ENCODE data around the gene ANKRD17. TPM values are rescaled to one million over a fixed set of nuclear protein-coding genes. Genes with fewer than 3 reads are reported as not detected.
A peak's percentile ranks its signal among the peaks of the same experiment; 100 is the strongest.

ANKRD17 gene
- polyA plus RNA-seq, 3 donors = 10.0 to 18.0 (median 14.6) TPM

- no peak overlapping the region for H3K27ac ChIP-seq (ENCODE audit: low read depth, low read length)
- WGBS, 3 donors = 33 to 40% (median 34%) methylated on average over 6 of the region's 6 CpGs
Observed at GRCh38 chr4:73086095-73086868, 172.3 kb downstream of the ANKRD17 start.

DNA sequence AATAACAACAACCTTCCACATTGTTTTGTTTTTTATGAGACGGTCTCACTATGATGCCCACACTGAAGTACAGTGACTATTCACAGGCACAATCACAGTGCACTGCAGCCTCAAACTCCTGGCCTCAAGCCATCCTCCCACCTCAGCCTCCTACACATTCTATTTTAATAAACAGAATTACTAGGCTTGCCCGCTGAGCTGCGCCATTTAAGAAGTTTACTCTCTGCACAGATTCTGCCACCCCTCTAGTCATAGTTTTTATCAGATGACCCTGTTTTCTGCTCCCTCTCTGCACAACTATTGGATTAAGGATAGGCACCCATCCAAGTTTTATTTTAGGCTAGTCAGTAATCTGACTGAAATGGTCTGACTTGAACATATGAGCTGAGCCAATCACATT lies 177.8 kb downstream of the ANKRD17 start:
- no peak overlapping the region for H3K27ac ChIP-seq (ENCODE audit: low read depth, low read length)
- WGBS, 3 donors = 83 to 88% (median 85%) methylated on average over 3 of the region's 3 CpGs

- H3K27ac ChIP-seq (ENCODE audit: low read depth, low read length) = no peak overlapping the region
- WGBS, 3 donors = 86 to 94% (median 88%) methylated on average over 3 of the region's 3 CpGs
Observed at GRCh38 chr4:73075832-73076231, 182.8 kb downstream of the ANKRD17 start.

- 2 to 4% (median 3%) methylated on average over 9 of the region's 9 CpGs for WGBS, 3 donors
Observed at GRCh38 chr4:73070074-73070390, 188.6 kb downstream of the ANKRD17 start.

GRCh38 chr4:73069338-73070073 lies 189.1 kb downstream of the ANKRD17 start, which contains the start of gene COX18:
Gene COX18, minus strand, starts transcription at chr4:73069716. Its CDS starts 67 bp downstream, at chr4:73069649.
- 0 to 1% (median 0%) methylated on average over 61 to 62 of the region's 62 CpGs for WGBS, 3 donors
- H3K27ac ChIP-seq (ENCODE audit: low read depth, low read length) = peak within 1 kb of the TSS; percentile 86

More at GRCh38 chr4:73070074-73070390, 188.6 kb downstream of the ANKRD17 start:
- H3K27ac ChIP-seq (ENCODE audit: low read depth, low read length) = no peak overlapping the region

DNA sequence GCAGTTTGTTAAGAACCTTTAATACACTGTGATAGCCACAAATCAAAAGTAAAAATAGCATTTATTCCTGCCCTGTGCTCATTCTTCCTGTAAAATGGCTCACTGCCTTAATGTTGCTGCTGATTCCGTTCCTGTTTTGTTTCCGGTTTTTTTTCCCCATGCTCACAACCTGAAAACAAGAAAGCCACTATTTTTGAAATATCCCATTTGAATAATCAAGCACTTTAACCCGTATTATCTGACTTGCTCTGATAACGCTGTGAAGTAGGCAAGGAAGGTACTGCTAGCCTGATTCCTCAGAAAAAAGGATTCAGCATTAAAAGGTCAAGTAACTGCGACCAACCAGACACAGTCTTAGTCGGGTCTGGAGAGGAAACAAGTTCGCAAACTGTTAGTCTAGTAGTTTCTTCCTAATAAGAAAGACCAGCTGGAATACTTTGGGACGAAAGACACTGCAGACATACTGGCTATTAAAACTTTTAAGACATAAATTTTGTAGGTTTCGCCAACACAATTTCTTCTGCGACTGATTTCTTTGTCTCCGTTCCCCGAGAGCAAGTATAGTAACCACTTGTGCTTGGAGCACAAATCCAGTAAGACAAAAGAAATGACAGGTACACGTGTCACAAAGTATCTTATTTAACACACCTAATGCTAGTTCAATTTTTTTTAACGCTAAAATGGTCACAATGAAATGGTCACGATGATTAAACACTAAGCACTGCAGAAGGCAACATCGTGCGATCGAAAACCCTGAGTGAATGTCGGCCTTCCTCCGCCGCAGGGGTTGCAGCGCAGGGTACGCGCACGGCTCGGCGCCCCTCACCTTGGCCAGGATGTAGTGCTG lies 189.9 kb downstream of the ANKRD17 start:
- WGBS, 3 donors = 0 to 1% (median 0%) methylated on average over 27 of the region's 27 CpGs
- H3K27ac ChIP-seq (ENCODE audit: low read depth, low read length) = peak overlapping the region; percentile 86

DNA sequence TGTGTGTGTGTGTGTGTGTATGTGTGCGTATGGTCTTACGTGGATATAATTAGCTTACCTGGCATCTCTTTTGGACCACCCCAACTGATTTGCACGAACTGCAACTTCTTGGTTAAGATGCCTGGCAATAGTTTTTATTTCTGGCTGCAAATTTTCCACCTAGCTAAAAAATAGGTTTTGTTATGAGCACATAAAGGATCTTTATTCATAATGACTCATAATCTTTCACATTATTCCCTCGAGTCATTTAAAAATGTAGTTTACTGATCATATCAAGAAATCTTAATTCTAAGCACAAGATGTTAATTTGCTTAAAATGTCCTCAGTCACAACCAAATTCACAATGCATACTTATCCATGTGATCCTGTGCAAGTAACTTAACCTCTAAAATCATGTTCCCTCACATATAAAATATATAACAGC lies 190.6 kb downstream of the ANKRD17 start:
- no peak overlapping the region for H3K27ac ChIP-seq (ENCODE audit: low read depth, low read length)
- 41 to 50% (median 44%) methylated on average over 4 of the region's 4 CpGs for WGBS, 3 donors

DNA sequence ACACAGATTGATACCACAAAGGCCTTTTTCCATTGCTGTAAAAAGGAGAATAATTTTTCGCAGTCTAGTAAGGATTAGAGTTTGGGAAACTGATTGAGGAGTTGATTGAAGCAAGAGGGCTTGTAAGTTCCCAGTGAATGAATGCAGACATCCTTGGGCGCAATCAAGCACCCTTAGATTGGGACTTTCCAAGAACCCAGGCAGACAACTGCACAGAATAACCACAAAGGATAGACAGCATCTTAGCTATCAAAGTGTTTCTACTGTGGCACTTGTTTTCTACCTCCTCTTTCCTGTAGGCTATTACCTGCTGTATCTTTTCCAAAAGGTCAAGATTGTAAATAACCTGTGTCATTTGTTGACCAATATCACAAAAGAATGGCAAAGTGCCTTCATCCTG lies 191.7 kb downstream of the ANKRD17 start:
- H3K27ac ChIP-seq (ENCODE audit: low read depth, low read length) = no peak overlapping the region
- 93 to 98% (median 94%) methylated on average over 2 of the region's 2 CpGs for WGBS, 3 donors

GRCh38 chr4:73066445-73066844 lies 192.2 kb downstream of the ANKRD17 start:
- no peak overlapping the region for H3K27ac ChIP-seq (ENCODE audit: low read depth, low read length)
- WGBS, 3 donors = 54 to 87% (median 83%) methylated on average over 3 of the region's 3 CpGs

DNA sequence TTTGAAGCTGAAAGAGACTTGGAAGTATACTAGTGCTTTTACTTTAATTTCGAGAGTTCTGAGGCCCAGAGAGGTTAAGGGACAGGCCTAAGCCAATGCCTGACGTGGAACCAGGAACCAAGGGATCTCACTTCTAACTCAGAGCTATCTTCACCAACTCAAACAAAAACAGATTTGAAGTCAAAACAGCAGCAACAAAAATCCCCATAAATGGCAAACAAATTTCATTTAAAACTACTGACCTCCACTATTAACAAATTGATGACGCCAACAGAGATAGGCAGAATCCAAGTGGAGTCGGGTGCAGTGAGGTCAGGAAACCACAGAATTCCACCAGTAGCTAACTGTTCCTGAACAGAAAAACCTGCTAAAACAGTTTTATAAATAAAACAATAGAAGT lies 194.1 kb downstream of the ANKRD17 start:
- H3K27ac ChIP-seq (ENCODE audit: low read depth, low read length) = no peak overlapping the region
- whole genome bisulfite sequencing, 3 donors = 72 to 82% (median 78%) methylated on average over 4 of the region's 4 CpGs

GRCh38 chr4:73055241-73055897 lies 203.2 kb downstream of the ANKRD17 start:
- WGBS, 3 donors = 72 to 95% (median 89%) methylated on average over 2 of the region's 2 CpGs
- no peak overlapping the region for H3K27ac ChIP-seq (ENCODE audit: low read depth, low read length)

GRCh38 chr4:73053974-73054480 lies 204.6 kb downstream of the ANKRD17 start:
- H3K27ac ChIP-seq (ENCODE audit: low read depth, low read length) = no peak overlapping the region
- 73 to 87% (median 83%) methylated on average over 2 of the region's 2 CpGs for WGBS, 3 donors

- 78 to 86% (median 79%) methylated on average over 5 of the region's 5 CpGs for WGBS, 3 donors
- H3K27ac ChIP-seq (ENCODE audit: low read depth, low read length) = no peak overlapping the region
Observed at GRCh38 chr4:73053076-73053475, 205.5 kb downstream of the ANKRD17 start.

- 97 to 100% (median 98%) methylated on average over 1 of the region's 1 CpG for WGBS, 3 donors
- H3K27ac ChIP-seq (ENCODE audit: low read depth, low read length) = no peak overlapping the region
Observed at GRCh38 chr4:73051625-73052024, 207.0 kb downstream of the ANKRD17 start.

GRCh38 chr4:73045879-73046278 lies 212.7 kb downstream of the ANKRD17 start:
- 85 to 92% (median 91%) methylated on average over 7 of the region's 7 CpGs for WGBS, 3 donors
- no peak overlapping the region for H3K27ac ChIP-seq (ENCODE audit: low read depth, low read length)

DNA sequence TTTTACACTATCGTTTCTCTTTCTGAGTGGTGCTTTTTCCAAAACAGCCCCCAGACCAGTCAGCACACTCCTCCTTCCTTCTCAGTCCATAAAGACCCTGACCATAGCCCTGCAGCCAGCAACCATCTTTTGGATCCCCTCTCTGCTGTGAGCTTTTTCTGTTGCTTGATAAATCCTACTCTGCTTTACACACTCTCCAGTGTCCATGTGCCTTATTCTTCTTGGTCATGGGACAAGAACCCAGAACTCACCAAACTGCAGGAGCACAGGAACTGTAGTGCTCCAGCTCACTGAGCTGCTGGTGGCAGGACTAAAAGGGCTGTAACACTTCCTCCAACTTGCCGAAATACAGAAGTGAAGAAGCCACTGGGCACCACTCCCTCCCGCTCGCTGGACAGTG lies 221.5 kb downstream of the ANKRD17 start:
- 88 to 93% (median 90%) methylated on average over 4 of the region's 4 CpGs for WGBS, 3 donors
- no peak overlapping the region for H3K27ac ChIP-seq (ENCODE audit: low read depth, low read length)

DNA sequence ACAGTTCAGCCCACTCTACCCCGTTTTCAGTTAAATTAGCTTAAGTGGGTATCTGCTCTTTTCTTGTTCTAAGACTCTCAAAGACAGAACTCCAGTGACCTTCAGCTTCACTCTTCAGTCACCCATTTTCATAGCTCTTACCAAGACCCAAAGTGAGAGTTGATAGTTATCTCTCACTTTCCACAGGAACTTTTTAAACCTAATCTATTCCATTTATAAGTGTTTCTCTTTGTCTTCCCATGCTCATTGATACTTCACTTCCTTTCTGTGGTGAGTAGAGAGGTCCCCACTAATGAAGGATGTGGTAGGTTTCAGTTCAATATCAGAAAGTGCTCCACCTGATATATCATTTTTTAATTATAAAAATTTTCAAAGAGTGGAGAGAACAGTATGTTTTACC lies 222.5 kb downstream of the ANKRD17 start:
- no peak overlapping the region for H3K27ac ChIP-seq (ENCODE audit: low read depth, low read length)
- WGBS, 3 donors = 80 to 91% (median 84%) methylated on average over 1 of the region's 1 CpG

- WGBS, 3 donors = 87 to 94% (median 88%) methylated on average over 2 of the region's 2 CpGs
- H3K27ac ChIP-seq (ENCODE audit: low read depth, low read length) = no peak overlapping the region
Observed at GRCh38 chr4:73034896-73035295, 223.7 kb downstream of the ANKRD17 start.
